ENCODE data around the gene ARHGEF28. TPM values are rescaled to one million over a fixed set of nuclear protein-coding genes. Genes with fewer than 3 reads are reported as not detected.

Gene ARHGEF28
- total RNA-seq, 1 donor from 2014 or later = 37.4 TPM

GRCh38 chr5:73633060-73633459, 7.1 kb downstream of the ARHGEF28 start:
- FAIRE-seq = no peak
- no peak for TF ChIP-seq CTCF (IDR thresholded peaks at IDR 0.05; ENCODE audit: insufficient read depth, low read length, severe bottlenecking)
- no peaks in the 10 kb centered on the region for H3K27me3 ChIP-seq (ENCODE audit: control insufficient read depth, insufficient read depth, low read length)

GRCh38 chr5:73636408-73636807, 10.4 kb downstream of the ARHGEF28 start:
- FAIRE-seq = no peak

More at GRCh38 chr5:73633060-73633459, 7.1 kb downstream of the ARHGEF28 start:
- DNase-seq (ENCODE audit: low read depth) = no peak
- no peak overlapping the region for H3K4me3 ChIP-seq (ENCODE audit: low read depth, low read length)
- H3K36me3 ChIP-seq (ENCODE audit: control insufficient read depth, insufficient read depth, low read length) = no peaks in the 10 kb centered on the region

GRCh38 chr5:73637565-73637964, 11.6 kb downstream of the ARHGEF28 start:
- no peak overlapping the region for H3K4me3 ChIP-seq (ENCODE audit: low read depth, low read length)
- DNase-seq (ENCODE audit: low read depth) (no peak), FAIRE-seq (no peak)
- TF ChIP-seq CTCF (IDR thresholded peaks at IDR 0.05; ENCODE audit: insufficient read depth, low read length, severe bottlenecking) = no peak
- no peaks in the 10 kb centered on the region for H3K27me3 ChIP-seq (ENCODE audit: control insufficient read depth, insufficient read depth, low read length)
- H3K36me3 ChIP-seq (ENCODE audit: control insufficient read depth, insufficient read depth, low read length) = no peaks in the 10 kb centered on the region

More at GRCh38 chr5:73636408-73636807, 10.4 kb downstream of the ARHGEF28 start:
- H3K4me3 ChIP-seq (ENCODE audit: low read depth, low read length) = no peak overlapping the region
- TF ChIP-seq CTCF (IDR thresholded peaks at IDR 0.05; ENCODE audit: insufficient read depth, low read length, severe bottlenecking) = no peak
- DNase-seq (ENCODE audit: low read depth) = no peak
- H3K36me3 ChIP-seq (ENCODE audit: control insufficient read depth, insufficient read depth, low read length) = no peaks in the 10 kb centered on the region
- no peaks in the 10 kb centered on the region for H3K27me3 ChIP-seq (ENCODE audit: control insufficient read depth, insufficient read depth, low read length)

GRCh38 chr5:73638344-73639095, 12.5 kb downstream of the ARHGEF28 start:
- no peak for TF ChIP-seq CTCF (IDR thresholded peaks at IDR 0.05; ENCODE audit: insufficient read depth, low read length, severe bottlenecking)
- H3K27me3 ChIP-seq (ENCODE audit: control insufficient read depth, insufficient read depth, low read length) = no peaks in the 10 kb centered on the region
- FAIRE-seq (no peak), DNase-seq (ENCODE audit: low read depth) (peak; percentile 86)
- no peak overlapping the region for H3K4me3 ChIP-seq (ENCODE audit: low read depth, low read length)
- no peaks in the 10 kb centered on the region for H3K36me3 ChIP-seq (ENCODE audit: control insufficient read depth, insufficient read depth, low read length)

- Histone ChIP-seq H3K4me3 (ENCODE audit: low read depth, low read length) (no peak overlapping the region), H3K36me3 (ENCODE audit: control insufficient read depth, insufficient read depth, low read length) (no peaks in the 10 kb centered on the region), H3K27me3 (ENCODE audit: control insufficient read depth, insufficient read depth, low read length) (no peaks in the 10 kb centered on the region)
- no peak for TF ChIP-seq CTCF (IDR thresholded peaks at IDR 0.05; ENCODE audit: insufficient read depth, low read length, severe bottlenecking)
- no peak for FAIRE-seq
- DNase-seq (ENCODE audit: low read depth) = peak; percentile 58
These were observed 14.9 kb downstream of the ARHGEF28 start for GRCh38 chr5:73640861-73641320.

Measured in bronchial epithelial cell (primary cell).